Tongue (tissue), 2 donors: ENCODE results near the gene FAM25A. TPM values are rescaled to one million over a fixed set of nuclear protein-coding genes. Genes with fewer than 3 reads are reported as not detected.
"Not testable (repeated sequence)": the region's sequence is repeated elsewhere in the genome, so short reads cannot be mapped to it uniquely, and the experiment has no call there.

Experiments used
- DNase-seq: peaks from one replicate; pipeline ENCODE4 v3.0.0-alpha.2; 2015
- total RNA-seq: library from RNA; depleted of rRNA; stranded (reverse); fragments of >200 nt; gene quantifications from one replicate; pipeline ENCODE4 v1.2.3, GENCODE V29; 2014

FAM25A gene
- 25.8 TPM for total RNA-seq

DNA sequence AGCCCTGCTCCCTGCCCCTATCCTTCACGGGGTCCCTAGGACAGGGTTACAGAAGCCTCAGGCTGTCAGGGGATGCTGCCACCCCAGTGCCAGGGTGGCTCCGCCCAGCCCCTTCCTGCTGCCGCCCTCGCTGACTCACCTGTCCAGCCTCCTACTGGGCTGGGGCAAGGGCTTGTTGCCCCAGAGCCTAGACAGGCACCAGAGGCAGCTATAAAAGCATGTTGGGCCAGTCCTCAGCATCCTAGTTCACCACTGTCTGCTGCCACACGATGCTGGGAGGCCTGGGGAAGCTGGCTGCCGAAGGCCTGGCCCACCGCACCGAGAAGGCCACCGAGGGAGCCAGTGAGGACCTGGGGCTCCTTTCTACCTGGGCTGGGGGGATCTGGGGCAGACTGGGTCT is at the start of gene FAM25A:
TSS of gene FAM25A (plus strand) at position 239 of the 400 bp plus-strand sequence. CDS start at position 270, 31 bp downstream.
- DNase-seq = not testable (repeated sequence)

DNA sequence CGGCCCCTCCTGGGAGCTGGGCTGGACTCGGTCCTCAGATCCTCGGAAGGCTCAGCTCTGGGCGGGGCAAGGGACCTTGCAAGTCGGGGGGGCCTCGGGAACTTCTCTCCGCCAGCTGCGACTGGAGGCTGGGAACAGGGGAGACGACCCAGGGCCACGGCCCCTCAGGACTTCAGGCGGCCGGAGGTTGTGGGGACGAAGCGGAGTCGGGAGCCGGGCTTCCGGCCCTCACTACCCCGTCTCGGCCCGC is 49.2 kb upstream of the FAM25A start:
- no peak for DNase-seq

DNA sequence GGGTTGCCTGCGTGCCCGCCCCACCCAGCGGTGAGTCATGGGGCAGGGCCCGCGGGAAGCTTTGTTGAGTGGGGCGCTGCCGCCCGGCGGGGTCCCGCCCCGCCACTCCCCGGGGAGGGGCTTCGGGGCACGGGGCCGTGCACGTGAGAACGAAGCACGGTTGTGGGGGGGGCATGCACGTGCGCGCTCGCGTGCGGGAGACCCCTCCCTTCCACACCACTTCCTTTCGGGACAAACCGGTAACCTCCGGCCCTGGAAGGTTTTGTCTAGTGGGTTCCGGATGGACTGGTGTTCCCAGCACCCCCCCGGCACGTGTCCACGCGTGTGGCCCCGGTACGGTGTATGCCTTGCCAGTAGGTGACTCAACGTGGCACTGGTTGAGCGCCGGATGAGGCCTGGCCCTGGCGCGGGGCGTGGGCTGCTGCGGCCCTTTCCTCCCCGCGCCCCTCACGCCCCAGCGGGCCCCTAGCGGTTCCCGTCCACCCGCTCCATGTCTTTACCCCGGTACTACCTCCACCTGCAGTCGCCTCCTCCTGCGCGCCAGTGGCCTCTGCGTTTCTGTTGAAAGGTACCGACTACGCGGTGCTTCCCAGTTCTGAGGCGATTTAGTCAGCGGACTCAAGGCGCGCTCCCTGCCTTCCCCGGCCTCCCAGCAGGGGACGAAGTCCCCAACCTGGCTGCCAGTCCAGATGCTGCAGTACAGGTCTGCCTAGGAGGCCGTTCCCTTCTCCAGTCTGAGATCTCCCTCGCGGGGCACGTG is 48.7 kb upstream of the FAM25A start:
- peak; percentile 89 for DNase-seq

DNA sequence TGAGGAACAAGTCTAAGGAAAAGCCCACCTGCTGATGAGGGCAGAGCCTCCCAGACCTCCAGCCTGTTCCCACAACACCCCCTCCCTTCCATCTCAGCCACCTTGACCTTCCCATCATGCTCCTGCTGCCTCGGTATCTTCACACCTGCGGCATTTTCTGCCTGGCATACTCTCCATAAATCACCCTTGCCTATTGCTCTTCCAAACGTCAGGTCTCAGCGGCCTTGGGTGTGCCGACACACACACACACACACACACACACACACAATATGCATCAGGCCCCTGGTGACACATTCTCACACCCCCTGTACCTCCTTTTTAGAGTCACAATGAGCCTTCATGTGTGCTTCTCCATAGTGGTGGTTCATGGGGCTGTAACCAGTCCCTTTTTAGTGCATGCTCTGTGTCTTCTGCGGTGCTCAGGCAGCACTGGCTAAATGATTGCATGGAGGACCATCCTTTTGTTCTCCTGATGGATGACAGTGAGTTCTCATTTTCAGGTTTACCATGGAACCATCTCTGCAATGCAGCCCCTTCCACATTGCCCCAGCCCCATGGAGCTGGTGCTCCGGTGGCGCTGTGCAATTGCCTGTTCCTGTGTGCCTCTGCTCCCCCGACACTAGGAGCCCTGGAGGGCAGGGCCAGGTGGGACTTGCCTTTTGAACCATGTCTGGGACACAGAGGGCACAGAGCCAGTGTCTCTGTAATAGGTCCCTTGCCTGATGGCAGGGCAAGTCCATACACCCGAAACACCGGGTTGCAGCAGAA is 47.3 kb upstream of the FAM25A start:
- DNase-seq = no peak

DNA sequence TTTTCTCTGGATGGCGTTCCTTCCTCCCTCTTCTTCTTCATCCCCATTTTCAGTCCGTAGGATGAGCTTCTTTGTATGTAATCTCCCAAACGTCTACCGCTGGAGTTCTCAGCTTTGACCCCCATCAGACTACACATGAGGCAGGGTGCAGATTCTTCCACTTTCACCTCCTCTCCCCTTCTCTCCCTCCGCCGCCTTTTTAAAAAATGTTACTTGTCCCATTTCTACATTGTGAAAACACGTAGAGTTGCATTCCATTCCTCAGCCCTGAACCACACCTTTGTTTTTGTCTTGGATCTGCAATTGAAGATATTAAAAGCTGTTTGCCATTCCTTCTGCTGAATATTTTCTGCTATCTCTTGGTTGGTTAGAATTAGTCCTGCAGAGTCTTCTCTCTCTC is 45.6 kb upstream of the FAM25A start:
- peak; percentile 29 for DNase-seq

DNA sequence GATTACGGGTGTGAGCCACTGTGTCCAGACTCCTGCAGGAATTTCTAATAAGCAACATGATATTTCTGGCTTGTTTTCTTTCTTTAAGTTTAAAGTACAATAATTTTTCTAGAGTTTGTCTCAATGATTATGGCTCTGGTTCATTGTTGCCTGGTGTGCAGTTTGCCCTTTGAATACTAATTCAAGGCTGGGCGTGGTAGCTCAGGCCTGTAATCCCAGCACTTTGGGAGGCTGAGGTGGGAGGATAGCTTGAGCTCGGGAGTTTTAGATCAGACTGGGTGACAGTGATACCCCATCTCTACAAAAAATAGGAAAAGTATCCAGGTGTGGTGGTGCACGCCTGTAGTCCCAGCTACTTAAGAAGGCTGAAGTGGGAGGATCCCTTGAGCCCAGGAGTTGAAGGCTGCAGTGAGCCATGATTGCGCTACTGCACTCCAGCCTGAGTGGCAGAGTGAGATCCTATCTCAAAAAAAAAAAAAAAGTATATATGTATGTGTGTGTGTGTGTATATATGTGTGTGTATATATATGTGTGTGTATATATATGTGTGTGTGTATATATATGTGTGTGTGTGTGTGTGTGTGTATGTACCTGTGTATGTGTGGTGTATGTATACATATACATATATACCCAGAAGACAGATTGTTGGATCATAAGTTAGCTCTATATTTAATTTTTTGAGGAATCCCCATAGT is 43.6 kb upstream of the FAM25A start:
- DNase-seq = no peak

DNA sequence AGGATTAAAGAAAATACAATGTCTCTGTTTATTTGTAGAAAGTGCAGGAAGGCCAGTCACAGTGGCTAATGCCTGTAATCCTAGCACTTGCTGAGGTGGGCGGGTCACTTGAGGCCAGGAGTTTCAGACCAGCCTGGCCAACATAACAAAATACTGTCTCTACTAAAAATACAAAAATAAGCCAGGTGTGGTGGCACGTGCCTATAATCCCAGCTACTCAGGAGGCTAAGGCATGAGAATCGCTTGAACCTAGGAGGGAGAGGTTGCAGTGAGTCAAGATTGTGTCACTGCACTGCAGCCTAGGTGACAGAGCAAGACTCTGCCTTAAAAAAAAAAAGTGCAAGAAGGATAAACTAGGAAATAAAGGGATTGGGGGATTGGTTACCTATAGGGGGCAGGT is 41.6 kb upstream of the FAM25A start:
- not testable (repeated sequence) for DNase-seq

DNA sequence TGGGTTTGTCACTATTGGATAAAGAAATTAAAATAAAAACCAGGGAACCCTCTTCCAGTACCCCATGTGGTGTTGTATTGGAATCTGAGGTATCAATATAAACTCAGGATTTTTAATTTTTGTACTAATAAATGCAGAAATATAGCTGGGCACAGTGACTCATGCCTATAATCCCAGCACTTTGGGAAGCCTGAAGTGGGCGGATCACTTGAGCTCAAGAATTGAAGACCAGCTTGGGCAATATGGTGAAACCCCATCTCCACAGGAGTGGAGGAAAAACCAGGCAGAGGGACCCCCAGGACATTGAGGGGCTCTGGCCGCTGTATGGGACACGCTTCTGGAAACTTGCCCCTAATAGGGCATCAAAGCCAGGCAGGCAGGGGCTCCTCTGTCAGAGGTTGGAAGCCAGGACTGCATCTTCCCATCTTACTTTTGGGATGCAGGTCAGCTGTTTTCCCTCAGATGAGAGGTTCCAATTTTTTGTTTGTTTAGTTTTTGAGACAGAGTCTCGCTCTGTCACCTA is 40.7 kb upstream of the FAM25A start:
- no peak for DNase-seq

DNA sequence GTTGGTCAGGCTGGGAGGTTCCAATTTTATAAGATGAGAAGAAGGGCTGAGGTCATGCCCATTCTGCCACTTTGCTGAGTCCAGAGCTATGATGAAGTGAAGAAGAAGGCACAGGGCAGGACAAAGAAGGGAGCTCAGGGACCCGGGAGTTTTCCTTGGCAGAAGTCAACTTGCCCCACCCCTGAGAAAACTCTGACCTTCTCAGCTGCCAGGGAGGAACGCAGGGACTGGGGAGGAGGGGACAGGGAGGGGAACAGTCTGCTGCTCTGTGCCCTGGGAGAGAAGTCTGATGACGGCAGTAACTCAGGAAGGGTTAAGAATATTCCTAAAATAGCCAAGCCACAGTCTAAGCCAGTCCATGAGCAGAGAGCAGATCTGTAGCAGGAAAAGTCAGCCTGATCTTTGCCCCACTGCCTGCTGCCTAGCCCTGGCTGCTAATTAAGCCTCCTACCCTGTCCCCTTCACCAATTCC is 40.1 kb upstream of the FAM25A start:
- peak; percentile 63 for DNase-seq

DNA sequence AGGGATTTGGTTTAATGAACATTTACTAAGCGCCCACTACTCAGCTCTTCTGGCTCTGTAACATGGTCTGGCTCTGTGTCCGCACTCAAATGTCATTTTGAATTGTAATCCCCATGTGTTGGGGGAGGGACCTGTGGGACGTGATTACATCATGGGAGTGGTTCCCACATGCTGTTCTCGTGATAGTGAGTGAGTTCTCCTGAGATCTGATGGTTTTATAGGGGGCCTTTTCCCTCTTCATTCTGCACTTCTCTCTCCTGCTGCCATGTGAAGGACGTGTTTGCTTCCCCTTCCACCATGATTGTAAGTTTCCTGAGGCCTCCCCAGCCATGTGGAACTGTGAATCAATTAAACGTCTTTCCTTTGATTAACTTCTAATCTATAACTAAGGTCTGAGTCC is 39.1 kb upstream of the FAM25A start:
- not testable (repeated sequence) for DNase-seq

DNA sequence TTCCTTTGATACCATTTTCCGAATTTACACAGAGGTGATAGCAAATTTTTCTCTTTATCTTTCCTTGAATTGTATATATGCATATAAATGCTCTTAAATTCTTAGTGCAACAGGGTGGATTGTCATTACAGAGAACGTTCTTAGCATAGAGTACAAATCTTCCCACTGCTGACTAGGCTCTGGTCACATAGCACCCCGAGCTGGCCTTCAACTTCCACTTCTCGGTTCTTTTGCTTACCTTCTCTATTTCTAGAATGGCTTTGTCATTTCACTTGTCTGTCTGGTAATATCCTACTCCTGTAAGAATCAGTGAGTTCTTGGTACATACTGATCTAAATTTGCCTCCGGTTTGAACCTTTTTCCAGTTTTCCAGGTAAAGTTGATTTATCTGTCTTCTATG is 38.4 kb upstream of the FAM25A start:
- no peak for DNase-seq

DNA sequence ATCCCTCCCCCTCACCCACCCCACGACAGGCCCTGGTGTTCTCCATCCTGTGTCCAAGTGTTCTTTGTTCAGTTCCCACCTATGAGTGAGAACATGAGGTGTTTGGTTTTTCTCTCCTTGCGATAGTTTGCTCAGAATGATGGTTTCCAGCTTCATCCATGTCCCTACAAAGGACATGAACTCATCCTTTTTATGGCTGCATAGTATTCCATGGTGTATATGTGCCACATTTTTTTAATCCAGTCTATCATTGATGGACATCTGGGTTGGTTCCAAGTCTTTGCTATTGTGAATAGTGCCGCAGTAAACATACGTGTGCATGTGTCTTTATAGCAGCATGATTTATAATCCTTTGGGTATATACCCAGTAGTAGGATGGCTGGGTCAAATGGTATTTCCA is 35.6 kb upstream of the FAM25A start:
- not testable (repeated sequence) for DNase-seq

DNA sequence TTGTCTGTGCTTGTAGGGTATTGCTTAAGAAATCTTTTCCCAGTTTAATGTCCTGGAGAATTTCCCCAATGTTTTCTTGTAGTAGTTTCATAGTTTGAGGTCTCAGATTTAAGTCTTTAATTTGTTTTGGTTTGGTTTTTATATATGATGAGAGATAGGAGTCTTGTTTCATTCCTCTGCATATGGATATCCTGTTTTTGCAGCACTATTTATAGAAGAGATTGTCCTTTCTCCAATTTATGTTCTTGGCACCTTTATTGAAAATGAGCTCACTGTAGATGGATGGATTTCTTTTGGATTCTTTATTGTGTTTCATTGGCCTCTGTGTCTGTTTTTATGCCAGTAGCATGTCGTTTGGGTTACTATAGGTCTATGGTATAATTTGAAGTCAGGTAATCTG is 31.6 kb upstream of the FAM25A start:
- DNase-seq = no peak

DNA sequence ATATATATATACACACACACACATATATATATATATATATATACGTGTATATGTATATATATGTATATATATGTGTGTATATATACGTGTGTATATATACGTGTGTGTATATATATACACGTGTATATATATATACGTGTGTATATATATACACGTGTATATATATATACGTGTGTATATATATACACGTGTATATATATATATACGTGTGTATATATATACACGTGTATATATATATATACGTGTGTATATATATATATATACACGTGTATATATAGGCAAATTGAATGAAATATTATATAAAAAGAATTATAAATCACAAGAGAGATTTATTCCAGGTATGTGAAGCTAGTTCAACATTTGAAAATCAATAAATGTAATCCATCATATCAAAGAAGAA is 28.7 kb upstream of the FAM25A start:
- not testable (repeated sequence) for DNase-seq

DNA sequence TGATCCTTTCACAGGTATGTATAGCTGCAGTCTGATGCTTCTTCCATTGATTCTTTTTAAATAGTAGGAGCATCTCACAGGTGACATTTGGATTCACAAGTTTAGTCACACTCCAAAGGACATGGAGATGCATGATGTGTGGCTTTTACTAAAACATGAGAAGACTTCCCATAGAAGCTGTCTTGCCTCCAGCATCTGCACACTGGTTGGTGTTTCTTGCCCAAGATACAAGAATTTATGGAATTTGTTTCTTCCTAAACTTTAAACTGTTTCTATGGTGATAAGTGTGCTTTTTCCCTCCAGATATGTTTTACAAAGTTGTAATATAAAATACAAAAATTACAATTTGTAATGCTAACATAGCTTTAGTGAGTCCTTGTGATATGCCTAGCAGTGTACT is 27.6 kb upstream of the FAM25A start:
- DNase-seq = no peak

DNA sequence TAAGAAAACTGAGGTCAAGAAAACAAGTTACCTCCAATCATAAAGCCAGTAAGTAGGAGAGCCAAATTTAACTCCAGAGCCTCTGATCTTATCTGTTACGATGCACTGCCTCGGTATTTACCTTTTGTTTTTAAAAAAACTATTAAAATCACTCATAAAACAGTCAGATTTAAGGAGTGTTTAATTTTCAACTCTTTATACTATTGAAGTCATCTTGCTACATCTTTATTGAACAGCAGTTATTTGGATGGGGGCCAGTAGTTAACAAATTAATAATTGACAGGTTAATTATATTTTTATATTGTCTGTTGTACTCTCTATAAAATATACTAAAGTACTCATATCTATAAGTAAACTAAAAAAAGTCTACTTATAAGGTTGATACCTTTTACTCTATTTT is 27.2 kb upstream of the FAM25A start:
- DNase-seq = no peak

DNA sequence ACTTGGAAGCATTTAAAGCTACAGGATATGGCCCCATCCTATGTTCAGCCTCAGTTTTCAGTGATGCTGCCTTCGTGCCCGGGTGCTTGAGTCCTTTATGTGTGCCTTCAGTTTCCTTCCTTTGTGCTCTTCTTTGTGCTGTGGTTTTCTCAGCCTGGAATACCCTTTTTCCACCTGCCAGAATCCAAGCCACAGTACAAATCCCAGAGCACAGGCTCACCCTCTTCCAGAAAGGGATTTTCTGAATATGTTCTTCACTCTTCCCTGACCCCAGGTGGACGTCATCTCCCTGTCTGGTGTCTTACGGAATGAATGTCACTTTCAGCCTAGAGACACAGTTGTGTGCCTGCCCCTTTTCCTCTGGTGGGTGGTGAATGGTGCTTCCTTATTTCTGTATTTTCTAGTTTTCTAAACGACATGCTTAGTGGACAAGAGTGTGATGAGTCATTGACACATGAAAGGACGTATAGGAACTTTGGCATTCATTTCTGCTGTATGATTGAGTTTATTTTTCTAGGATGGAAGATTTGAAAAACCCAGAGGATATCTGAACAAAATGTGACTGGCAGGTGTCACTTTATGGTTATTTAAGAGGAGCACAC is 20.2 kb upstream of the FAM25A start:
- not testable (repeated sequence) for DNase-seq

DNA sequence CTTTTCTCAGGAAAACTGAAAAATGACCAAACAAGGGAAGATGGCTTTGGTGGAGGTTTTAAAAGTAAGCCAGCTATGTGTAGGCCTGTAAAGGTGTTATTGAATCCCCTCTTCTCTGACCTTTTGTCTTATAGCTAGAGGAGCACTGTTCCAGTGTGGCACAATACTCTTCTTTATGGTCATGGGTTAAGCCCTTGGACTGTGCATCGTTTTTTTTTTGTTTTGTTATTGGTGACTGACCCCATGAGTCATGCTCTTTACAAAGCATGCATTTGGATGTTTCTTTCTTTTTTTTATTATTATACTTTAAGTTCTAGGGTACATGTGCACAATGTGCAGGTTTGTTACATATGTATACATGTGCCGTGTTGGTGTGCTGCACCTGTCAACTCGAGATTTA is 19.6 kb upstream of the FAM25A start:
- no peak for DNase-seq

DNA sequence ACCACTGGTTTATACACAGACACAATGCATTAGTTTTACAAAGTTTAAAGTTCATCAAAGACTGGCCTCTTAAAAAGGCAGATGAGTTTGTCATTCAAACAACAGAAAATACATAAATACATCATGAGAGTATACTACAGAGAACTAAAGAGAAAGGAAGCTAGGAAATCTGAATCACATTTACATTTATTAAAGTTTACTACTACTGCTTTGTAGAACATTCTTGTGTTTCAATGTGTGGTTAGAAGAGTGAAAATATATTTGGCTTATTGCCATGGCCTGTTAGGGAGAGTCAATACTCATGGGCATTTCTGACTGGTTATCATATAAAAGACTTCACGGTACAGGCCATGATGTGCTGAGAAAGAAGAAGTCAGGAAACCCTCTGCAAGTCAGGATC is 13.0 kb upstream of the FAM25A start:
- not testable (repeated sequence) for DNase-seq

DNA sequence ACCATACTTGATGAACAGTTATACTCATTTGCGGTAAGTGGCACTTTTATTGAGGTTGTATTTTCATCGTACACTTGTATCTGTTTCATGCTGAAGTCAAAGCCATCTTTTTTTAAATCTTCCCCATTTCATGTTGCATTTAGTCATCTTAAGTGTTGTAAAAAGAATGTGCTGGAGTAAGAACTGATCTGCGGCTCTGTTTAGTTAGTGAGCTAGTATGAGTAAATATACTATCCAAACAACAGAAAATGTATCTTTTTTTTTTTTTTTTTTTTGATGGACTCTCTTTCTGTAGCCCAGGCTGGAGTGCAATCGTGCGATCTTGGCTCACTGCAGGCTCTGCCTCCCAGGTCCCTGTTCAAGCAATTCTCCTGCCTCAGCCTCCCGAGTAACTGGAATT is 12.4 kb upstream of the FAM25A start:
- DNase-seq = not testable (repeated sequence)

DNA sequence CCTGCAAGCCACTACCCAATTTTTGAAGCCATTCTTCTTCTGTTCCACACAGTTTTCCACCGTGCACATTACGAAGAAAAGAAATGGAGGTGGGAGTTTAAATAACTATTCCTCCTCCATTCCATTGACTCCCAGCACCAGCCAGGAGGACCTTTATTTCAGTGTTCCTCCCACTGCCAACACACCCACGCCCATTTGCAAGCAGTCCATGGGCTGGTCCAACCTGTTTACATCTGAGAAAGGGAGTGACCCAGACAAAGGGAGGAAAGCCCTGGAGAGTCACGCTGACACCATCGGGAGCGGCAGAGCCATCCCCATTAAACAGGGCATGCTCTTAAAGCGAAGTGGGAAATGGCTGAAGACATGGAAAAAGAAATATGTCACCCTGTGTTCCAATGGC is 11.8 kb upstream of the FAM25A start:
- DNase-seq = not testable (repeated sequence)

DNA sequence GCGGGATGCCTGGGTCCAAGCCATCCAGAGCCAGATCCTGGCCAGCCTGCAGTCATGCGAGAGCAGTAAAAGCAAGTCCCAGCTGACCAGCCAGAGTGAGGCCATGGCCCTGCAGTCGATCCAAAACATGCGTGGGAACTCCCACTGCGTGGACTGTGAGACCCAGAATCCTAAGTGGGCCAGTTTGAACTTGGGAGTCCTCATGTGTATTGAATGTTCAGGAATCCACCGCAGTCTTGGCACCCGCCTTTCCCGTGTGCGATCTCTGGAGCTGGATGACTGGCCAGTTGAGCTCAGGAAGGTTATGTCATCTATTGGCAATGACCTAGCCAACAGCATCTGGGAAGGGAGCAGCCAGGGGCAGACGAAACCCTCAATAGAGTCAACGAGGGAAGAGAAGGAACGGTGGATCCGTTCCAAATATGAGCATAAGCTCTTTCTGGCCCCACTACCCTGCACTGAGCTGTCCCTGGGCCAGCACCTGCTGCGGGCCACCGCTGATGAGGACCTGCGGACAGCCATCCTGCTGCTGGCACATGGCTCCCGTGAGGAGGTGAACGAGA is 10.9 kb upstream of the FAM25A start:
- DNase-seq = not testable (repeated sequence)
